HCT116 (cell line): Measurements from ENCODE around the gene PDCL2. TPM values are rescaled to one million over a fixed set of nuclear protein-coding genes. Genes with fewer than 3 reads are reported as not detected.

Source experiments
- ATAC-seq: fragments of 200-7000 bp; cut with Tn5 transposase; 2 replicates; pipeline ENCODE4 v1.9.1; 2020; ENCODE audit warnings: mild to moderate bottlenecking, moderate library complexity
- BruUV-seq: library from RNA; stranded (reverse); fragments of 400-500 nt; replicated peaks from 2 replicates; lab custom pipeline; 2021; lab: Mats Ljungman, UMichigan
- CTCF ChIA-PET: fragments of 300-600 bp; sonication (Branson Sonifier 250); formaldehyde crosslinking; loops from one replicate; lab custom pipeline; 2021; ENCODE audit warnings: antibody characterized with exemption; lab: Charles Lee
- POLR2A ChIA-PET: fragments of 300-600, 350-600 bp; sonication (Branson Sonifier 250); formaldehyde crosslinking; loops from one replicate; lab custom pipeline; 2021; ENCODE audit warnings: antibody characterized with exemption; lab: Charles Lee
- RAD21 ChIA-PET, 2 experiments: fragments of 300-600 bp; sonication (Branson Sonifier 250); formaldehyde crosslinking; loops; one replicate each; lab custom pipeline; 2023; ENCODE audit warnings: low total read pairs in 2 of 2; ENCODE audit not compliant: uncharacterized antibody in 2 of 2, unreplicated experiment in 2 of 2, low non-redundant PET in 1 of 2; lab: Charles Lee
- DNase-seq: peaks from one replicate; pipeline ENCODE4 v3.0.0-alpha.2; 2010; ENCODE audit warnings: low read depth, low spot score
- H2AFZ ChIP-seq: fragments of 200-600 bp; shearing (Covaris generic), sonication (generic); 2 replicates; pipeline ENCODE4 v1.6.1; 2017; ENCODE audit warnings: low read depth, mixed run types, mixed read lengths, antibody characterized with exemption, low read length; ENCODE audit not compliant: poor library complexity, severe bottlenecking
- H3K27ac ChIP-seq: 2 replicates; pipeline ENCODE4 v1.5.1; 2012; ENCODE audit warnings: low read depth, low read length
- H3K27me3 ChIP-seq: fragments of 200-600 bp; sonication (generic); 2 replicates; pipeline ENCODE4 v1.6.1; 2016; ENCODE audit warnings: mixed run types, low read length, mixed read lengths; ENCODE audit not compliant: insufficient read depth
- H3K36me3 ChIP-seq, 2 experiments: fragments of 200-500 bp in 1 of 2; fragments of 200-600 bp in 1 of 2; sonication (Bioruptor generic) in 1 of 2; sonication (generic) in 1 of 2; 2 replicates each; pipeline versions ENCODE4 v1.5.1 to v1.6.1; 2014 to 2016; ENCODE audit warnings: low read length in 2 of 2, inconsistent platforms in 1 of 2, mixed read lengths in 1 of 2, mixed run types in 1 of 2; ENCODE audit not compliant: insufficient read depth in 2 of 2, control insufficient read depth in 1 of 2
- H3K4me1 ChIP-seq, 2 experiments: fragments of 200-600 bp in 1 of 2; sonication (generic) in 1 of 2; 2 replicates each; pipeline versions ENCODE4 v1.5.1 to v1.6.1; 2012 to 2017; ENCODE audit warnings: low read length in 2 of 2, inconsistent platforms in 1 of 2, mild to moderate bottlenecking in 1 of 2, mixed read lengths in 1 of 2, mixed run types in 1 of 2, moderate library complexity in 1 of 2; ENCODE audit not compliant: insufficient read depth in 2 of 2, control insufficient read depth in 1 of 2
- H3K4me2 ChIP-seq: fragments of 200-600 bp; sonication (generic); 2 replicates; pipeline ENCODE4 v1.6.1; 2017; ENCODE audit warnings: mixed run types, low read length, mixed read lengths
- H3K4me3 ChIP-seq, 2 experiments: fragments of 200-600 bp in 1 of 2; sonication (generic) in 1 of 2; replicated peaks in 1 of 2; 2 replicates each; pipeline ENCODE4 v1.5.1; 2011 to 2016; ENCODE audit warnings: low read length in 2 of 2, control low read depth in 1 of 2, low read depth in 1 of 2, mild to moderate bottlenecking in 1 of 2, mixed read lengths in 1 of 2, mixed run types in 1 of 2
- H3K79me2 ChIP-seq: fragments of 200-600 bp; sonication (generic); 2 replicates; pipeline ENCODE4 v1.6.1; 2017; ENCODE audit warnings: mild to moderate bottlenecking, mixed run types, low read length, moderate library complexity, mixed read lengths; ENCODE audit not compliant: insufficient read depth
- H3K9ac ChIP-seq: fragments of 200-600 bp; sonication (generic); 2 replicates; pipeline ENCODE4 v1.6.1; 2016; ENCODE audit warnings: low read length, mixed read lengths
- H3K9me2 ChIP-seq: fragments of 200-600 bp; sonication (generic), shearing (Covaris generic); 2 replicates; pipeline ENCODE4 v1.6.1; 2017; ENCODE audit warnings: mixed run types, mild to moderate bottlenecking, moderate library complexity; ENCODE audit not compliant: insufficient read depth
- H3K9me3 ChIP-seq, 2 experiments: fragments of 200-500 bp in 1 of 2; fragments of 200-600 bp in 1 of 2; sonication (Bioruptor generic) in 1 of 2; sonication (generic) in 1 of 2; 2 replicates each; pipeline ENCODE4 v1.6.1; 2014 to 2017; ENCODE audit warnings: low read length in 2 of 2, mixed read lengths in 2 of 2, inconsistent platforms in 1 of 2, low read depth in 1 of 2, mild to moderate bottlenecking in 1 of 2, mixed run types in 1 of 2, moderate library complexity in 1 of 2; ENCODE audit not compliant: control insufficient read depth in 1 of 2, insufficient read depth in 1 of 2
- H4K20me1 ChIP-seq: fragments of 200-600 bp; sonication (generic), shearing (Covaris generic); 2 replicates; pipeline ENCODE4 v1.6.1; 2017; ENCODE audit warnings: mixed run types, mild to moderate bottlenecking, moderate library complexity; ENCODE audit not compliant: insufficient read depth
- CEBPB ChIP-seq: IDR thresholded peaks from 2 replicates; pipeline ENCODE4 v1.6.1; 2012; ENCODE audit warnings: low read depth
- EGR1 ChIP-seq: IDR thresholded peaks from 2 replicates; pipeline ENCODE4 v1.6.1; 2012; ENCODE audit warnings: low read depth
- EZH2 ChIP-seq: fragments of 200-600 bp; sonication (generic); IDR thresholded peaks from 2 replicates; pipeline ENCODE4 v1.6.1; 2017; ENCODE audit warnings: antibody characterized with exemption, mixed run types
- JUND ChIP-seq: IDR thresholded peaks from 2 replicates; pipeline ENCODE4 v1.6.1; 2012
- POLR2A ChIP-seq: IDR thresholded peaks from 2 replicates; pipeline ENCODE4 v1.7.0; 2011; ENCODE audit warnings: borderline replicate concordance; ENCODE audit not compliant: insufficient read depth, insufficient read length; ENCODE audit errors: extremely low read depth
- POLR2AphosphoS5 ChIP-seq: IDR thresholded peaks from 2 replicates; pipeline ENCODE4 v1.6.1; 2011; ENCODE audit warnings: mild to moderate bottlenecking, low read depth, low read length, moderate library complexity
- RAD21 ChIP-seq: IDR thresholded peaks from 2 replicates; pipeline ENCODE4 v1.6.1; 2012; ENCODE audit warnings: low read depth, mild to moderate bottlenecking
- SIN3A ChIP-seq: IDR thresholded peaks from 2 replicates; pipeline ENCODE4 v1.6.1; 2012; ENCODE audit warnings: low read depth
- SP1 ChIP-seq: IDR thresholded peaks from 2 replicates; pipeline ENCODE4 v1.6.1; 2012; ENCODE audit warnings: low read depth
- TCF7L2 ChIP-seq: IDR thresholded peaks from 2 replicates; pipeline ENCODE4 v1.7.0; 2011; ENCODE audit warnings: borderline replicate concordance, inconsistent platforms; ENCODE audit not compliant: insufficient read depth, insufficient read length; ENCODE audit errors: extremely low read depth
- YY1 ChIP-seq: IDR thresholded peaks from 2 replicates; pipeline ENCODE4 v1.6.1; 2011; ENCODE audit warnings: low read length, low read depth, moderate library complexity, mild to moderate bottlenecking; ENCODE audit not compliant: insufficient replicate concordance; ENCODE audit errors: extremely low read depth
- ZBTB33 ChIP-seq: IDR thresholded peaks from 2 replicates; pipeline ENCODE4 v1.6.1; 2011; ENCODE audit warnings: mild to moderate bottlenecking, low read length, moderate library complexity; ENCODE audit not compliant: insufficient replicate concordance; ENCODE audit errors: extremely low read depth
- ZFX ChIP-seq: fragments of 450-650 bp; IDR thresholded peaks from 2 replicates; pipeline ENCODE4 v1.6.1; 2017
- ZNF274 ChIP-seq: fragments of 200-500 bp; sonication (Bioruptor generic); IDR thresholded peaks from 2 replicates; pipeline ENCODE4 v1.6.1; 2014; ENCODE audit warnings: mild to moderate bottlenecking, low read depth, low read length, inconsistent platforms
- intact Hi-C: fragments of 100-400 bp; cut with micrococcal nuclease; formaldehyde crosslinking; loops from 2 replicates; pipeline ENCODE4 v1.10.0; 2022
- total RNA-seq: library from RNA; stranded (reverse); gene quantifications from one replicate; pipeline ENCODE4 v1.2.1, GENCODE V29; 2021; ENCODE audit not compliant: unreplicated experiment
- TF ChIP-seq, protein P1 (sequence below), 3 experiments: fragments of 200-600 bp in 1 of 3; sonication (generic) in 1 of 3; IDR thresholded peaks in 2 of 3; conservative IDR thresholded peaks in 1 of 3; 2 replicates each; pipeline ENCODE4 v1.5.1; 2012 to 2017; ENCODE audit warnings: low read depth in 2 of 3, low read length in 2 of 3, antibody characterized with exemption in 1 of 3, borderline replicate concordance in 1 of 3, control low read depth in 1 of 3, mild to moderate bottlenecking in 1 of 3, mixed read lengths in 1 of 3, mixed run types in 1 of 3, moderate library complexity in 1 of 3; ENCODE audit not compliant: insufficient read depth in 1 of 3
- TF ChIP-seq, protein P2 (sequence below): IDR thresholded peaks from 2 replicates; pipeline ENCODE4 v1.6.1; 2012

PDCL2 gene
- total RNA-seq, 1 experiment from 2014 or later: 0.47 TPM

GRCh38 chr4:55635741-55636655 is 44.0 kb upstream of the PDCL2 start, which contains the start of gene NMU:
Gene NMU (minus strand): TSS chr4:55636298. CDS start chr4:55636192, 106 bp downstream.
- Histone ChIP-seq H3K36me3 (no peaks in the 10 kb centered on the region), H3K9ac (peak within 1 kb of the TSS; percentile 88), H3K27me3 (no peaks in the 10 kb centered on the region), H3K9me3 (no peaks in the 10 kb centered on the region), H3K79me2 (peaks cover 48% of the 10 kb centered on the region), H3K9me2 (no peaks in the 10 kb centered on the region), H3K4me3 (peak within 1 kb of the TSS; percentile 77 to 78), H2AFZ (peak within 1 kb of the TSS; percentile 68), H3K27ac (peak within 1 kb of the TSS; percentile 58), H4K20me1 (no peaks in the 10 kb centered on the region), H3K4me1 (peaks cover 22 to 34% of the 10 kb centered on the region in 2 experiments), H3K4me2 (peak within 1 kb of the TSS; percentile 88)
- CTCF ChIA-PET: interaction anchor here (1.4 kb wide), 1 partner anchor 21 kb away, joined by 3 read pairs; no protein-coding TSS in a partner anchor
- BruUV-seq: no TSS peak
- POLR2A ChIA-PET: no interaction called here
- DNase-seq (peak; percentile 67), ATAC-seq (peak; percentile 93)
- RAD21 ChIA-PET: no interaction called here
- TF ChIP-seq EGR1 (peak; percentile 59; the same call in 1 of the 2 replicates), ZNF274 (no peak), TCF7L2 (peak; percentile 67), YY1 (peak; percentile 50), SIN3A (peak; percentile 54), ZFX (peak; percentile 77), SP1 (no peak), JUND (no peak), POLR2AphosphoS5 (peak; percentile 88), ZBTB33 (no peak), EZH2 (no peak), POLR2A (peak; percentile 73), RAD21 (peak; percentile 64), CEBPB (no peak)
- TF ChIP-seq, protein P1, sequence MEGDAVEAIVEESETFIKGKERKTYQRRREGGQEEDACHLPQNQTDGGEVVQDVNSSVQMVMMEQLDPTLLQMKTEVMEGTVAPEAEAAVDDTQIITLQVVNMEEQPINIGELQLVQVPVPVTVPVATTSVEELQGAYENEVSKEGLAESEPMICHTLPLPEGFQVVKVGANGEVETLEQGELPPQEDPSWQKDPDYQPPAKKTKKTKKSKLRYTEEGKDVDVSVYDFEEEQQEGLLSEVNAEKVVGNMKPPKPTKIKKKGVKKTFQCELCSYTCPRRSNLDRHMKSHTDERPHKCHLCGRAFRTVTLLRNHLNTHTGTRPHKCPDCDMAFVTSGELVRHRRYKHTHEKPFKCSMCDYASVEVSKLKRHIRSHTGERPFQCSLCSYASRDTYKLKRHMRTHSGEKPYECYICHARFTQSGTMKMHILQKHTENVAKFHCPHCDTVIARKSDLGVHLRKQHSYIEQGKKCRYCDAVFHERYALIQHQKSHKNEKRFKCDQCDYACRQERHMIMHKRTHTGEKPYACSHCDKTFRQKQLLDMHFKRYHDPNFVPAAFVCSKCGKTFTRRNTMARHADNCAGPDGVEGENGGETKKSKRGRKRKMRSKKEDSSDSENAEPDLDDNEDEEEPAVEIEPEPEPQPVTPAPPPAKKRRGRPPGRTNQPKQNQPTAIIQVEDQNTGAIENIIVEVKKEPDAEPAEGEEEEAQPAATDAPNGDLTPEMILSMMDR (IDR thresholded peaks at IDR 0.05 in 2 of 3, conservative IDR thresholded peaks at IDR 0.05 in 1 of 3; ENCODE audit: borderline replicate concordance in 1 of 3, insufficient read depth in 1 of 3, low read depth in 2 of 3, low read length in 2 of 3): 0 out of 6 replicates have a peak, but pooled peaks of 1 of the 3 experiments have one; percentile 6
- TF ChIP-seq, protein P2, sequence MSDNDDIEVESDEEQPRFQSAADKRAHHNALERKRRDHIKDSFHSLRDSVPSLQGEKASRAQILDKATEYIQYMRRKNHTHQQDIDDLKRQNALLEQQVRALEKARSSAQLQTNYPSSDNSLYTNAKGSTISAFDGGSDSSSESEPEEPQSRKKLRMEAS: peak; percentile 84
- intact Hi-C loops: loop anchor here (5.0 to 10.0 kb wide), 3 partner anchors 91 to 291 kb away; partner anchors contain the start of genes CLOCK and SRD5A3
